NT2/D1 (cell line): ENCODE measurements around the gene ZNF394.

Source experiments
- DNase-seq: peaks from one replicate; pipeline ENCODE4 v3.0.0-alpha.2; 2011; ENCODE audit warnings: low read depth, low spot score
- H3K27me3 ChIP-seq: 2 replicates; pipeline ENCODE4 v1.6.0; 2011; ENCODE audit warnings: mild to moderate bottlenecking; ENCODE audit not compliant: insufficient read length, insufficient read depth
- H3K36me3 ChIP-seq: 2 replicates; pipeline ENCODE4 v1.6.1; 2011; ENCODE audit warnings: mild to moderate bottlenecking, low read length, mixed read lengths; ENCODE audit not compliant: insufficient read depth, insufficient read length
- H3K4me1 ChIP-seq: 2 replicates; pipeline ENCODE4 v1.5.1; 2011; ENCODE audit not compliant: insufficient read depth, insufficient read length
- H3K4me3 ChIP-seq: 2 replicates; pipeline ENCODE4 v1.5.1; 2011; ENCODE audit warnings: low read depth; ENCODE audit not compliant: insufficient read length
- H3K9ac ChIP-seq: 2 replicates; pipeline ENCODE4 v1.6.0; 2011; ENCODE audit warnings: low read depth; ENCODE audit not compliant: insufficient read length
- H3K9me3 ChIP-seq: 2 replicates; pipeline ENCODE4 v1.5.1; 2011; ENCODE audit warnings: mild to moderate bottlenecking, low read length; ENCODE audit not compliant: insufficient read depth
- SUZ12 ChIP-seq: IDR thresholded peaks from 2 replicates; pipeline ENCODE4 v1.6.1; 2011; ENCODE audit not compliant: insufficient read length, insufficient read depth; ENCODE audit errors: extremely low read depth
- YY1 ChIP-seq: IDR thresholded peaks from 2 replicates; pipeline ENCODE4 v1.6.1; 2011; ENCODE audit not compliant: insufficient read length, insufficient read depth
- ZNF274 ChIP-seq: IDR thresholded peaks from 2 replicates; pipeline ENCODE4 v1.6.1; 2011; ENCODE audit warnings: mild to moderate bottlenecking, low read depth, low read length

Gene ZNF394

GRCh38 chr7:99457650-99458493, 42.2 kb downstream of the ZNF394 start:
- TF ChIP-seq SUZ12, result no peak
- no peak for TF ChIP-seq YY1
- H3K27me3 ChIP-seq, result no peaks in the 10 kb centered on the region
- no peak overlapping the region for H3K9ac ChIP-seq
- peaks cover 92% of the 10 kb centered on the region for H3K36me3 ChIP-seq
- H3K9me3 ChIP-seq, result peaks cover 6% of the 10 kb centered on the region; the same call in 1 of the 2 replicates
- no peak for DNase-seq
- H3K4me3 ChIP-seq, result no peak overlapping the region
- peaks cover 4% of the 10 kb centered on the region for H3K4me1 ChIP-seq

- no peak for DNase-seq
- H3K27me3 ChIP-seq, result no peaks in the 10 kb centered on the region
- H3K4me3 ChIP-seq, result no peak overlapping the region
- peaks cover 4% of the 10 kb centered on the region for H3K4me1 ChIP-seq
- TF ChIP-seq SUZ12, result no peak
- no peak for TF ChIP-seq ZNF274
- no peak for TF ChIP-seq YY1
- no peak overlapping the region for H3K9ac ChIP-seq
- H3K36me3 ChIP-seq, result peaks cover 95% of the 10 kb centered on the region
- H3K9me3 ChIP-seq, result peaks cover 6% of the 10 kb centered on the region; the same call in 1 of the 2 replicates
Measured at GRCh38 chr7:99457050-99457649, 42.9 kb downstream of the ZNF394 start.

- Histone ChIP-seq H3K4me3 (no peak overlapping the region), H3K36me3 (peaks cover 98% of the 10 kb centered on the region), H3K27me3 (no peaks in the 10 kb centered on the region), H3K4me1 (peaks cover 6% of the 10 kb centered on the region), H3K9ac (no peak overlapping the region), H3K9me3 (peaks cover 6% of the 10 kb centered on the region; the same call in 1 of the 2 replicates)
- no peak for TF ChIP-seq SUZ12
- TF ChIP-seq YY1, result no peak
- no peak for TF ChIP-seq ZNF274
- DNase-seq, result no peak
Measured at GRCh38 chr7:99456288-99456687, 43.8 kb downstream of the ZNF394 start.

- DNase-seq, result no peak
- peaks cover 96% of the 10 kb centered on the region for H3K36me3 ChIP-seq
- peaks cover 6% of the 10 kb centered on the region; the same call in 1 of the 2 replicates for H3K9me3 ChIP-seq
- no peak overlapping the region for H3K9ac ChIP-seq
- peaks cover 6% of the 10 kb centered on the region for H3K4me1 ChIP-seq
- H3K4me3 ChIP-seq, result no peak overlapping the region
- no peaks in the 10 kb centered on the region for H3K27me3 ChIP-seq
- TF ChIP-seq SUZ12, result no peak
- TF ChIP-seq YY1, result no peak
- TF ChIP-seq ZNF274, result no peak
Measured at GRCh38 chr7:99455874-99456273, 44.2 kb downstream of the ZNF394 start.

GRCh38 chr7:99453105-99453504, 47.0 kb downstream of the ZNF394 start:
- TF ChIP-seq ZNF274, result no peak
- no peak for TF ChIP-seq SUZ12
- no peak for TF ChIP-seq YY1
- Histone ChIP-seq H3K4me1 (peaks cover 6% of the 10 kb centered on the region), H3K36me3 (peaks cover 96% of the 10 kb centered on the region), H3K4me3 (no peak overlapping the region), H3K9ac (no peak overlapping the region), H3K27me3 (no peaks in the 10 kb centered on the region), H3K9me3 (no peaks in the 10 kb centered on the region)
- no peak for DNase-seq

GRCh38 chr7:99452541-99452940, 47.5 kb downstream of the ZNF394 start:
- no peaks in the 10 kb centered on the region for H3K27me3 ChIP-seq
- peaks cover 96% of the 10 kb centered on the region for H3K36me3 ChIP-seq

GRCh38 chr7:99451936-99452335, 48.1 kb downstream of the ZNF394 start:
- Histone ChIP-seq H3K4me1 (peaks cover 6% of the 10 kb centered on the region), H3K9ac (no peak overlapping the region), H3K9me3 (no peaks in the 10 kb centered on the region), H3K27me3 (no peaks in the 10 kb centered on the region), H3K4me3 (no peak overlapping the region), H3K36me3 (peaks cover 96% of the 10 kb centered on the region)
- TF ChIP-seq SUZ12, result no peak
- TF ChIP-seq ZNF274, result no peak
- TF ChIP-seq YY1, result no peak
- DNase-seq, result no peak

More at GRCh38 chr7:99452541-99452940, 47.5 kb downstream of the ZNF394 start:
- H3K4me3 ChIP-seq, result no peak overlapping the region
- DNase-seq, result no peak
- H3K9me3 ChIP-seq, result no peaks in the 10 kb centered on the region
- TF ChIP-seq YY1, result no peak
- no peak for TF ChIP-seq ZNF274
- TF ChIP-seq SUZ12, result no peak
- no peak overlapping the region for H3K9ac ChIP-seq
- H3K4me1 ChIP-seq, result peaks cover 6% of the 10 kb centered on the region
